ENCODE measurements around the gene ITPRID2.

The ITPRID2 gene

DNA sequence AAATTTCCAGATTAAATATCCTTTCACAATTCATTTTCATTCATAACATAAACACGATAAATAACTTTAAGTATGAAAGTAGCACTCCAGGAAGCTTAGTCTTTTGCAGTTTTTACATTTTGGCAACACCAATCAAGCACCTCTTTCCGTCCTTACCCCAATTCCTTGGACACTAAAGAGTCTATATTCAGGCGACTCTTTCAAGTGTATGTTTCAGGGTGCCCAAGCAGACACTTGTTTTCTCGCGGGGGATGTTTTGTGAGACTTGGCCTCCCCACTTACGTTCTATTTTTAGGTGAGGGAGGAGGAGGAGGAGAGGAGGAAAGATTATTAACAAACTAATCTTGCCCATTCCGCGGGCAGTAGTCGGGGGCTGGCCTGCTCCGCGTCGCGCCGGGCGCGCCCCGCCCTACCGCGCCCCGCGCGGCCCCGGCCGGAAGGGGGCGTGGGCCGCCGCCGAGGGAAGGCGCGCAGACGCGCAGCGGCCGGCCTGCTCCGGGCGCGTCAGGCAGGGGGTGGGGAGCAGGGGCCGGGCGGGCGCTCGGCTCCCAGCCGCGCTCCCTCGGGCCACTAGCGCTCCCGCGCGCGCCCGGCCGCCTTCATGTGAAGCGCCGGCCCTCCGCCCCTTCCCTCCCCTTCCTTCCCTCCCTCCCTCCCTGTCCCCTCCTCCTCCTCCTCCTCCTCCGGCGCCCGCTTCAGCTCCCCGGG lies at the start of gene ITPRID2:
ITPRID2 (plus strand) TSS at position 473 of the 708 bp plus-strand sequence. CDS start 337 bp downstream, outside the sequence.
- peak; percentile 93 for DNase-seq (ENCODE audit: low read depth)

DNA sequence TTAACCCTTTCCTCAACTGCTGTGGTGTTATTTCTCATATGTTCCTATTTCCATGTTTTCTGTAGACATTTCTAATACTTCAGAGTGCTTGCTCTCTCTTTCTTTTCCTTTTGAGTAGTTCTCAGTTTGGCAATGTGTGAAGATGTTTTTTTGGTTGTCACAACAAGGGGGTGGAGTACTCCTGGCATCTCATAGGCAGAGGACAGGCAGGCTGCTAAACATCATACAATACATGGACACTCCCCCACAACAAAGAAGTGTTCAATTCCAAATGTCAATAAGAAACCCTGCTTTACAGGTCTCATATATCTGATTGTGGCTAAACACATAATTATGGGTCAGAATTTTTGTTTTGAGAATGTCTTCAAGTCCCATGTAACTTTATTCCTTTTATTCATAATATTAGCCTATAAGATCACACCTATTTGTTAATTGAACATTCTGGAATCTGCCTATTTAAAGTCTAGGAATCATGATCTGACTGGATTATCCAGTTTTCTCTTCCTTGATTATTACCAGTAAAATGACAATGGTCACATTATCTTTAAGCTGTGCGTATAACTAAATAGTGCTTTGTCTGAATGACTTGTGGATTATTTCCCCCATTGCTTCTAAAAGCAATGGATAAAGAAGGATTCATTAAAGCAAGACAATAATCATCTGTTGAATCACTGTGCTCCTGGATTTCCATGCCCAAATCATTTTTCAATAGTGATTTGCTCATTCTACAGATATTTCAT lies 46.8 kb upstream of the ITPRID2 start:
- DNase-seq (ENCODE audit: low read depth), result no peak

DNA sequence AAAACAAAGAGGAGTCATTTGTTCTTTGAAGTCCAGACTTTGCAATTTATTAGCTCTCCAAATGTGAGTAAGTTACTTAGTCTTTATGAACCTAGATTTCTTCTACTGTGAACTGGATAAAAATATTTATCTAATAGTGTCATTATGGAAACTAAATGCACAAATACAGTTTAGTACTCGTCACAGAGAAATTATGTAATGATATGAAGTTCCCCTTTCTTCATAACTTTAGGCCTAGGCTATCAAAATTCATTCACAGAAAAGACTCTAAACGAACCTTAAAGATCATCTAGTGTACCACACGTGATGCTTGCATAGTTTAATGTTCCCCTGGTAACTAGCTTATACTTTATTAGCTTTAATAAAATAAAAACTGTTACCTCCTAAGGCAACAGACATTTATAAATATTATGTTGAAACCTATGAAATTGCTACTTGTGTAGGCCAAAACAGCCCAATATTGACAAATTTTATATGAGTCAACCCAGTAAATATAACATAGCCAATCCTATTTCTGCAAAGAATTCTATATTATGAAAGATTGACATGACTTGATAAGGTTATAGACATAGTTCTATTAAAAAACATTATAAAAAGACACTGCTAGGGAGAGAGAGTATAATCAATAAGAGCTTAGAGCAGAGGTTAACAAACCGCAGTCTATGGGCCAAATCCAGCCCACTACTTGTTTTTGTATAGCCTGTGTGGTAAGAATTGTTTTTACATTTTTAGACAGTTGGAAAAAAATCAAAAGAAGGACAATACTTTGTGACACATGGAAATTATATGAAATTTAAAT lies 44.9 kb upstream of the ITPRID2 start:
- DNase-seq (ENCODE audit: low read depth), result no peak

DNA sequence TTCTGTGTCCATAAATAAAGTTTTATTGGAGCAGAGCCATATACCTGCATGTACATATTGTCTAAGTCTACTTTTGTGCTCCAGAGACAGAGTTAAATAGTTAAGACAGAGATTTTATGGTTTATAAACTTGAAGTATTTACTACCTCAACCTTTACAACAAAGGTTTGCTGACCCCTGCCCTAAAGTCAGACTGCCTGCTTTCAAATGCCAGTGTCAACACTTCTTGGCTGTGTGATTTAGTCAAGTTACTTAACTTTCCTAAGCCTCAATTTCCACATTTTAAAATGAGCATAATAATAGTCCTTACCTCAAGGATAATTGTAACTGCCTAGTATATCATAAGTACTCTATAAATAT lies 44.4 kb upstream of the ITPRID2 start:
- no peak for DNase-seq (ENCODE audit: low read depth)

DNA sequence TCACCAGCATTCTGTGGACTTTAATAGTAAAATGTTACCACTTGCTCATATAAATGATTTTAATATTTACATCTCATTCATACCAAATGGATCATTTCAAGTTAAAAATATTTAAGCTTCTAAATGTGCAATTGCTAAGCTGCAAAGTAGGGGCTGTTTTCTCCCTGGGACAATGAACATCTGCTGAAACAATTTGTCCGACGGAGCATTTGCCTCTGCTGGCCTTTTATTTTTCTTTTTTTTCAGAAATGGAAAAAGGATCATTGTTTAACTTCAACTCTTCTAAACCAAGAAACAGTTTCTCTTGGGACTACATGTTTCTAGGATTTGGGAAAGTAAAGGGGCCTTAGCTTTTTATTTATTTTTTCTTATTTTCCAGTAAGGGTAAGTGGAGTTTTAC lies 43.8 kb upstream of the ITPRID2 start:
- no peak for DNase-seq (ENCODE audit: low read depth)

DNA sequence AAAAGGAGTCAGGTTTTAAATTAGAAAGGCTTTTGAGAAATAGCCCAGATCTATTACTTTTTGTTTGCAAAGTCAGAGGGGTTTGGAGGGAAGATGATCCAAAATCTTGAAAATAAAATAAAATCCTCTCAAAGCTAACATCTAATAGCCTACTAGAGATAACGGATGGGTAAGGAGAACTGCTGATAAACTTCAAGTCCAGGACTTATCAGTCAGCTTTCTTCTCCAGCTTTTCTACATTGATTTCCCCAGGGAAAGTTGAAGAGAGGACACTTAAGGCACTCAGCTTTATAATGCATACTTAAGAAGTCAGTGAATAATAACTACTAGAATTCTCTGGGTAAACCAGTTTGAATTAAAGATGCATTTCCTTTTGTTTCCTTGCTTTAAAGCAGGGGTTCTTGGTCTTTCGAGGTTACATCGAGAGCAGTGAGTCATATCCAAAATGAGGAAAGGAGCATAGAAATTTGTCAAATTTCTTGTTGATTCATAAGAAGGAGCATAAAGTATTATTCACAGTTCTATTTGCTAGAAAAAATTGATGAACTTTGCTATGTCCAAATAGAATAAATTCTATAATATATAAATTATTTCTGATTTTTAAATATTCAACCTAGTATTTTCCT lies 43.2 kb upstream of the ITPRID2 start:
- no peak for DNase-seq (ENCODE audit: low read depth)

DNA sequence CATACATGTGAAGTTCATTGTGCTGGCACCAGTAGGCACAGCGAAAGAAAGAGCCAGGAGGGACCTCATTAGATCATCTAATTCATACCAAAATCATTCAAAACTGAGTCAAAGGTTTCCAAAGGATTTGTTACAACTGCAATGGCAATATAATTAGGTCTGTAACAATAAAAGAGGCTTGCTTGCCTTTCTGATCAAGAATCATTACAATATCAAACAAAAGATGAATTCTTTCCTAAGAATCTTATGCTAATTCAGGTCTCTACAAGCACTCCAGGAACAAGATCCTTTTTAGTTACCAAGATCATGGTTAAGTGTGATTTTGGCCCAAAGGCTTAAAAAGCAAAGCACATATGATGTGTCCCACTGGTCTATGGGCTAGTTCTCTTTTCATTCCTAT lies 41.9 kb upstream of the ITPRID2 start:
- DNase-seq (ENCODE audit: low read depth), result no peak

DNA sequence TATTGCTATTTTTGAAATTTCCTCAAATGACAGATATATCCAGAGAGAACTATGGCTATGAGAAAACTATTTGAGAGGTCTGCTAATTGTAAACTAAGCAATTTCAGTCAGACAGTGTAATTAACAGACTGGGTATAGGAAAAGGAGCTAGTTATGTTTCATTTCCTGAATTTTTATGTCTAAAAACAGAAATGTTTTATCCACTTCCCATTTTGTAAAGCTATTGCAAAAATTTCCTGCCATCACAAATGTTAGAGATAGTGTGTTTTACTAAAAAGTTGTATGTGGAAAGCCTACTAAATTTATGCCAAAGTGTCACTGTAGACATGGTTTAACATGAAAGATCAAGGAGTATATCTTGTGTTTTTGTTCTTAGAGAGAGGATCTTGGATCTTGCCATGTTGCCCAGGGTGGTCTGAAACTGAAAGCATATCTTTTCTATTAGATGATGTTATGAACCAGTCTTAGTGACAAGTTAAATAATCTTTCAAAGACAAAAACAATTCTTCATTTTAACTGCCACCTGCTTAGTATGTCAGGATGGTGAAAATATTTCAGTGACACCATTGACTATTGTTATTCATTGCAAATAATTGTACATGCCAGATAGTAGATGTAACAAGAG lies 40.5 kb upstream of the ITPRID2 start:
- DNase-seq (ENCODE audit: low read depth), result no peak

DNA sequence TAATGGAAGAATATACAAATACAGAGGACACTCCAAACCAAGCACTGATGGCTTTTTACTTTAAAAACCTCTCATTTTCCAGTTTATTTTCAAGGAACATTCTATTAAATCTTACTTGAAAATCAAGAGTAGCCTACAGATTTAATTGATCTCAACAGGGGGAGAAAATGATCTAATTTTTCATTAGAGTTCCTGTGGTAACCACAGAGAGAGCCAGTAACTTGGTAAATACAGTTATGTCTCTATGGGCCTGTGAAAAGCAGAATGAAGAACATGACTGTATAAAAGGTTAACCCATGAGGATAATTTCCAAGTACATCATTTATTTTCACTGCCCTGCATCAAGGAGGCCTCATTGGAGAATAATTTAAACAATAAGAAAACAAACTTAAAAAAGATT lies 39.8 kb upstream of the ITPRID2 start:
- no peak for DNase-seq (ENCODE audit: low read depth)

DNA sequence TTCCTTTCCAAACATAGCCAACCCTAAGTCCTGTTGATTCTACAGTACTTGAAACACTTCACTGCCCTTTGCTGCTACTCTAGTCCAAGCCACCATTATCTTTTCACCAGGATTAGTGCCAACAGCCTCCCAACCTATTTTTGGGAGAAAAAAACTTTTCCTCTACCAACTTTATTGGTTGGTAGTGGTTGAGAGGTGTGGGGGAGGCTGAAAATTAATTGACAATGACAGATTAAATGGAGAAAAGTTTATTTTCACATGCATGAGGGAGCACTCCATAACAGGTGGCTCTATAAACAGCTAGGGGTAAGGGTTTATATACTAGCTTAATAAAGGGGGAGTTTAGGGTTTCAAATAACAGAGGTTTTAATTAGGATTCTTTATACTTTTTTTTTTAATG lies 37.8 kb upstream of the ITPRID2 start:
- no peak for DNase-seq (ENCODE audit: low read depth)

DNA sequence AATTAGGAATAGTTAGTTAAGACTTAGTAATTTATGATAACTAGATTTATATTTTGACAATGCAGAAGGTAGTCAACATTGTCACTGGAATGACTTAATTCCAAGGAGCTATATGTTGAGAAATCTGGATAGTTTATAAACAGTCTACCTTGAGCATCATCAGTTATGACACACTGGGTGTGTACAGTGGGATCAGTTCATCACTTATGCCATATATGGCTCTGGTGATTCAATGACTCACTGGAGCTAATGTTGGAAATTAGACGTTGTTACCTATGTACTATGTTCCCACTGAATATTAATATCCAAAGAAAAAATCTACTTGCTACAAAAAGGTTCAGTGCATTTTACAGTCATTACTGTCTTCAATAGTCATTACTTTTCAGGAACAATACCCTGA lies 34.0 kb upstream of the ITPRID2 start:
- DNase-seq (ENCODE audit: low read depth), result peak; percentile 47

DNA sequence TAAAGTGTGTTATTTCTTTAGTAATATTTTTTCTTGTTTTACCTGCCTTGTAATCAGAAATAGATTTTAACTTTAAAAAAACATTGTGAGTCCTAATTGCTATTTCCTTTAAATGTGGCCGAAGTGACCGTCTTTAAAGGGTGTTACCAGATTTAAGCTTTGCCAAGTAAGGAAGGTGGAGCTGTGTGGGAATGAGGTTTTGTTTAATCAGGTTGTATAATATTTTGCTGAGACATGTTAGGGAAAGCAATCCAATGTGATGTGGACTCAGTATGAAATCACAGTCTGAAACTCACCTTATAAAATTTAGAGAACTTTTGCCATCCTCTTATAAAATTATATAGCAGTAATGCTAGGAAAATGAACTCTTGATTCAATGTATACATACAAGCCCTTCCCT lies 32.9 kb upstream of the ITPRID2 start:
- DNase-seq (ENCODE audit: low read depth), result no peak

DNA sequence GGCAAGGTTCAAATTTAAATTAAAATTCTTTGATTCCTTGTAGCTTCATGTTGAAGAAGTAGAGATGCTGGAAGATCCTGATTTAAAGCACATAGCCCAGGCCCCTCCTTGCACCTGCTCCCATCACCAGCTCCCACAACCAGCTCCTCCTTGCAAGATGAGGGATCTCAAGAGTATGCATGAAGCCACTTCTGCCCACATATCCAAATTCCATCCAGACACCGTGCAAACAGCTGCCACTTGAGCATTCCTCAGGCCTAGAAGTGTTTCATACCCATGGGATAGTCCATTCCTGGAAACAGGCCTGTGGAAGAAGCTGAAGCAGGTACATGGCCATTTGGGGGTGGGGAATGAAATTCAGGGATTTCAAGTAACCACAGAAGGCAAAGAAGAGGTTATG lies 32.4 kb upstream of the ITPRID2 start:
- DNase-seq (ENCODE audit: low read depth), result no peak

DNA sequence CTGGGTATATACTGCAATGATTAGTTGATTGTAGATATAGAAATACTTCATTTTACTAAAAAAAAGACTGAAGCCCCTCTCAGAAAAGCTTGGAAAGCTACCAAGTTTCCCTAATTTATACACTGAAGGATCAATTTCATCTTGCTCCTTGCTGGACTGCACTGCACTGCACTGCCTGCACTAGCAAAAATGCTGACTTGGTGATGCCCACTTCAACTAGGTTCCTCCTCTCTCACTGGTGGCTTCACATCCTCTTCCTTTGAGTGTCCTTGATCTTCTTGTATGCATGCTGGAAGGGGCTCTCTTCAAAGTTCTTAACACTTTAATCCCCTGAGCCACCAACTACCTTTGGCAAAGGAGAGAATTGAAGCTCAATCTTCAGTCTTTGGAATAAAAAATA lies 31.7 kb upstream of the ITPRID2 start:
- DNase-seq (ENCODE audit: low read depth), result no peak

DNA sequence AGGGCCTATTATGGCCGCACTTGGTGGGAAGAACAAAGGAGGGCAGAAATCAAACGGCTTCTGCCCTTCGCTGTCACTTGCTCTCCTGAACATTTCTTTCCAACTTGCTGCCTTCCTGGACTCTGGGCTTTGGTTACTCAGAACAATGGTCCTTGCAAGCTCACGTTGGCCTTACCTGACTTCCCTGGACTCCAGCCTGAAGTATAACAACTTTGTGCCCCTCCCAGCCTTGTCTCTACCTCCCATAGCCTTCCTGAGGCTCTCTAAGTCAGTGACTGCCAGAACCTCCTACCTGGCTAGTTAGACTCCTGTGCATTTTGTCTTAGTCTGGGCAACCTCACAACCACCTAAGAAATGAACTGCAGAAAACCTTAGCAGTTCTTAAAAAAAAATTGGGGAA lies 30.2 kb upstream of the ITPRID2 start:
- no peak for DNase-seq (ENCODE audit: low read depth)

DNA sequence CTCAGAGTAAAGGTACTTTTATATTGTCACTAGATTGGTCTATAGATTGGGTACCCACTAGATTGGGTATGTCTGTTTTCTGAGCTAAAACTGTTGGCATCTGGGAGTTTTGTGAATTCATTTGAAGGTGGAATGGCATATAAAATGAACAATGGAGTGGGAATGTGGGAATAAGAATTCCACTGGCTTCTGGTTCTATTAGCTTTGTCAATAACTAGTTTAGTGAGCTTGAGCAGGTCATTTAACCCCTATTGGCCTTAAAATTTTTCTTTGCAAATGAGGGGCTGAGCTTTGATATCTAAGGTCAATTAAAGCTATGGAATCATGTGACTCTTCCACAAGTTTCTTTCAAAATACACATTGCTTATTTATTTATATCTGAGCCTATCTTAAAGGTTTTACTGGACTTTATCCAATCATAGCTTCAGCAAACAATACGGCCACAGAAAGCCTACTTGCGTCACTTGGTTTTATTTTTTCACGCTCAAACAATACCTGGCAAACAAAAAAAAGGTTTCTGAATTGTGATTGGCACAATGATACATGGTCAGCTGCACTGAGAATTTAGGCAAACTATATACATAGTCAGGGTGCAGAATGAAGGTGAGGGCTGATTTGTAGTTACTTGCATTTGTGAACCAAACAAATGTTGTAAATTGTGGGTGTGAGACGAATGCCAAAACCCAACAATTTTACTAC lies 28.8 kb upstream of the ITPRID2 start:
- no peak for DNase-seq (ENCODE audit: low read depth)

DNA sequence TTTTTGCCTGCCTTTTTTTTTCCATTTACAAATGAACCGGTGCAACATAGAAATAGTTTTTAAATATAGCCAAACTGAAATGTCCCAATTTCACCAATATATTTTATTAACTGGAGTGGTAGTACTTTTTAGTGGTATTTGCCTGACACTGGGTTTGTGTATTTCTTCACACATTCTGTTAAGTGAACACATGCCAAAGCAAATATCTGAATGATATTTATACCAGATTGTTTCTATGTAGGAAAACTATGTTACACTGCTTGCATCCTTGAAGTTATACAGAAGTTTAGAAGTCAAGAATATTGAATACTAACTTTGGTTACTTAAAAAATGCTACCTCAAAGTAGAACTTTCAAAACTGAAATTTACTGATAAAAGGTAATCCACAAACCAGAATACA lies 19.4 kb upstream of the ITPRID2 start:
- no peak for DNase-seq (ENCODE audit: low read depth)

DNA sequence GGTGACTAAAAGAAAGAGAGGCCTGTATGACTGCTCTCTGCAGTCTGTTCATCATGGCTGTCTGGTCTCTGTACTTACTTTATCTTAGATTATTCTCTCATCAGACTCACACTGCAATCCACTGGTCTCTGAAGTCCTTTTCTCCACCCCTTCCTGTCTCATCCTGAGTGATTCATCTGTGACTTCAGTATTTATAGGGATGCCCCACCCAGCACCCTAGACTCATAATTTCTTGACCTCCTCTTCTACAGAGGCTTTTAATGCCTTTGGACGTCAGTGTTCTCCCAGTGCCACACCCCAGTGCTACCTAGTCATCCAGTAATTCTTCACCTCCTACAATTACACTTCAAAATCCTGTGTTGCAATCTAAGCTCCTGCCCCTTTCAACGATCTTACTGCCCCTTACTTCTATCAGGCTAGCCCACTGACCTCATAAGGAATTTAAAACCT lies 14.9 kb upstream of the ITPRID2 start:
- peak; percentile 72 for DNase-seq (ENCODE audit: low read depth)

DNA sequence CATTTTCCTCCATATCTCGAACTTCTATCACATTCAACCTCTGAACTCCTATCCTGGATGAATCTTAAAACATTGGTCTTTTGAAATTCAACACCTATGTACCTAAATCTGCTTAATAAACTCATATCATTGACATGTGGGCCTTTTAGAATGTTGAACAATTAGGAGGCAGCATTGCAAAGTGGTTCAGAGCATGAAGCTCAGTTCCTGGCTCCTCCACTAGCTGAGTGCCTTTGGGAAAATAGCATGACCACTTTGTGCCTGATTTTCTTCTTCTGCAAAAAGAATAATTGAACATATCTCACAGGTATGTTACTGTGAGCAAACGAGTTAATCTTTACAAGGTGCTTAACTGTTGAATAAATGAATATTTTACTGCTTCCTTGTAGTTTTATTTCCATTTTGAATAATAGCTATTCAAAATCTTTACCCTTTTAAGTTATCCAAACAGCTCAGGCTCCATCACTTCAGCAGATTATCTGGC lies 14.3 kb upstream of the ITPRID2 start:
- no peak for DNase-seq (ENCODE audit: low read depth)

DNA sequence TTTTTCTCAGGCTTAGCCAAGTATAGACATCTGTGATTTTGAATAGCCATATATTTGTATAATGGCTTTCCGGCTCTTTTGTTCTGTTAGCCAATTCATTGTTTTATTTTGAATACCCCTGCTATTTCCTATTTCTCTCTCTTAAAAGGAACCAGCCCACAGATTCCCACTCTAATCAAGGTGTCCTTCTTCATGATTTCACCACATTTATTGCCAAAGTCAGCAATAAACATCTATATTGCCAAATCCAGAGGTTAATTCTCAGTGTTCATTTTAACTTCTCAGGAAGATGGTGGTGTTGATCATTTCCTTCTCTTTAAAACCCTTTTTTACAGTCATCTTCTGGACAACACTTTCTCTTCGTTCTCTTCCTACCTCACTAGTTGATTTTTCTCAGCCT lies 13.1 kb upstream of the ITPRID2 start:
- DNase-seq (ENCODE audit: low read depth), result no peak

DNA sequence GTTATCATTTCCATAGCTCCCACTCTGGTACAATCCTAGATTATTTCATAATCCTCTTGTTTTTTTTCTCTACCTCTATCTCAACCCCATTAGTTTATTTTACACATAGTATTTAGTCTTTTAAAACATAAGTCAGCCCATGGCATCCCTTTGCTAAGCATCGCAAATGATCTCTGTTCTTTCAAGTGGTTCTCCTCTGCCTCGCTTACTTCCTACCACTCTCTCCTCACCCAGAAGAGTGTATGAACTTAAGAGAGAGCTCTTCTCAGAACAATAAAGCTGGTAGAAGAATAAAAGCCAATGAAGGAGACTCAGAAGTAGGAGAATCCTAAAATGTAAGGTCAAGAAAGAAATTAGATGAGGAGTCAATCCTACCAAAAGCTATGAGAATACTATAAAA lies 12.2 kb upstream of the ITPRID2 start:
- no peak for DNase-seq (ENCODE audit: low read depth)

Data from iris pigment epithelial cell (primary cell).